ENCODE results near the gene KAT6B.

KAT6B gene

DNA sequence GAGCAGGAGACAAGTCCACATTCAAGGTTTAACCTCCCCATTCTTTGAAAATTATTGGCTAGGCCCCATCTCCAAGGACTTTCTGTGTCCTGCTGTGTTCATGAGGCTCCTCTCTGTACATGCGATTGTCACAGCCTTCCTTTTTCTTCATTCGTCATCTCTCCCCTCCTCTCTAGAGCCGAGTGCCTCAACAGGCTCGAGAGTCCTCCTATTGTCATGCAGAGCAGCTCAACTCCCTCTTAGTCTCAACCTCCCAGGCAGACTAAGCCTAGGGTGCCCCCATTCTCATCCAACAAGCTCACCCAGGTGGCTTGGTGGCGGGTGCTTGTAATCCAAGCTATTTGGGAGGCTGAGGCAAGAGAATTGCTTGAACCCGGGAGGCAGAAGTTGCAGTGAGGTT lies 249.9 kb downstream of the KAT6B start:
- DNase-seq (ENCODE audit: low read depth), result no peak
- H3K4me3 ChIP-seq (ENCODE audit: low read depth, low read length), result no peak overlapping the region
- TF ChIP-seq, protein P1, sequence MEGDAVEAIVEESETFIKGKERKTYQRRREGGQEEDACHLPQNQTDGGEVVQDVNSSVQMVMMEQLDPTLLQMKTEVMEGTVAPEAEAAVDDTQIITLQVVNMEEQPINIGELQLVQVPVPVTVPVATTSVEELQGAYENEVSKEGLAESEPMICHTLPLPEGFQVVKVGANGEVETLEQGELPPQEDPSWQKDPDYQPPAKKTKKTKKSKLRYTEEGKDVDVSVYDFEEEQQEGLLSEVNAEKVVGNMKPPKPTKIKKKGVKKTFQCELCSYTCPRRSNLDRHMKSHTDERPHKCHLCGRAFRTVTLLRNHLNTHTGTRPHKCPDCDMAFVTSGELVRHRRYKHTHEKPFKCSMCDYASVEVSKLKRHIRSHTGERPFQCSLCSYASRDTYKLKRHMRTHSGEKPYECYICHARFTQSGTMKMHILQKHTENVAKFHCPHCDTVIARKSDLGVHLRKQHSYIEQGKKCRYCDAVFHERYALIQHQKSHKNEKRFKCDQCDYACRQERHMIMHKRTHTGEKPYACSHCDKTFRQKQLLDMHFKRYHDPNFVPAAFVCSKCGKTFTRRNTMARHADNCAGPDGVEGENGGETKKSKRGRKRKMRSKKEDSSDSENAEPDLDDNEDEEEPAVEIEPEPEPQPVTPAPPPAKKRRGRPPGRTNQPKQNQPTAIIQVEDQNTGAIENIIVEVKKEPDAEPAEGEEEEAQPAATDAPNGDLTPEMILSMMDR (conservative IDR thresholded peaks at IDR 0.05; ENCODE audit: low read depth, low read length), result no peak

DNA sequence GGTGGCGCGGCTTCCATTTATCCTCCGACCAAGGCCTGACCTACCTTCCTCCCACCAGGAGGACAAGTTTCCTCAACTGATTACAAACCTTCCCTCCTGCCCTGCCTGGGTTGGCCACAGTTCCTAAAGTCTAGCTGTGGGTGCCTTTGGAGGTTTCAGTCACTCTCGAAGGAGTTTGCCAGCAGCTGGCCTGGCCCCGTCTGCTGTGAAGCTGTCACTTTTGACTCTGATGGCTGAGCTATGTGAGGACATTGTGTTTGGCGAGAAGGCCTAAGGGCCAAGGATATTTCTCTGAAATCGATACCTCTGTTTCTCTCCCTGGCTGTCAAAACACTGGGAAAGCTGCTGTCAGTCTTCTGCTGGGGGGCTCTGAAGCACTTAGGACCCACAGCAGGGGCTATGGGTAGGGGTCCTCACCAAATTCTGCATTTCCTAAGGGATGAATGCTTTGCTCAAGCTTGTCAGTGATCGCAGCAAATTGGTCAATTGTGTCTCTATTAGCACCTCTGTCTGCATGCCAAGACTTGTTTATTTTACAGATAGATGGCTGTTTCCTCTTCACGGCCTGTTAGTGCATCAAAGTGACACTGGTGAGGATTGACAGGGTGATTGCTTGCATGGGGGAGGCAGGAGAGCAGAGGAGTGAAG lies 253.2 kb downstream of the KAT6B start:
- no peak for DNase-seq (ENCODE audit: low read depth)
- TF ChIP-seq, protein P1 (conservative IDR thresholded peaks at IDR 0.05; ENCODE audit: low read depth, low read length), result no peak
- H3K4me3 ChIP-seq (ENCODE audit: low read depth, low read length), result no peak overlapping the region

DNA sequence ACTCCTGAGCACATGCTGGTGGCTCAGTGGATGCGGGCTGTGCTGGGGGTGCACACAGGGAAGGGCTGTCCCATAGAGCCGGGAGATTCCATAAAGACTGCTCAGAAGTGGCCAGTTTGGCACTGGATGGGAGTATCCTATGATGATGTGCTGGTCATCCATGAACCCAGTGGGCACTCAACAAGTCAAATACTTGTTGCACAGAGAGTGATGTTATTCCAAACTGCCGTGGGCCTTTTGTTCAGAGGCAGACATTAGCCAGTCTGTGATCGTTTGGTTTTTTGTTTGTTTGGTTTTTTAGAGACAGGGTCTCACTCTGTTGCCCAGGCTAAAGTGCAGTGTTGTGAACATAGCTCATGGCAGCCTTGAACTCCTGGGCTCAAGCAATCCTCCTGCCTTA lies 254.2 kb downstream of the KAT6B start:
- TF ChIP-seq, protein P1 (conservative IDR thresholded peaks at IDR 0.05; ENCODE audit: low read depth, low read length), result no peak
- no peak for DNase-seq (ENCODE audit: low read depth)
- H3K4me3 ChIP-seq (ENCODE audit: low read depth, low read length), result no peak overlapping the region

DNA sequence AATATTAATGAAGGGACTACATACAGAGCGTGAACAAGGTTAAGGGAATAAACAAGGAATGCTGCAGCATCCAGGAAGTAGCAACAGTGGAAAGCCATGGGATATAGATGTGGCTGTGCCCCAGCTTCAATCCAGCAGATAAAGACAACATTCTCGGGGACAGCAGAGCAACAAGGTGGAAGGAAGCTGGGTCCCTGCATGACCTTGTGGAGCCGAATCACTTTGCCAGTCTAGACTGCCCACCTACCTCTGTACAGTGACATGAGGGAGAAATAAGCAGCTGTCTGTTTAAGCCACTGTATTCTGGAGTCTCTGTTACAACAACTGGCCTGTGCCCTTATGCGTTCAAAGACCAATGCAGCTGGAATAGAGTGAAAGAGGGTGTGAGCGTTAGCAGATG lies 255.0 kb downstream of the KAT6B start:
- TF ChIP-seq, protein P1 (conservative IDR thresholded peaks at IDR 0.05; ENCODE audit: low read depth, low read length), result no peak
- no peak for DNase-seq (ENCODE audit: low read depth)
- no peak overlapping the region for H3K4me3 ChIP-seq (ENCODE audit: low read depth, low read length)

Data from choroid plexus epithelial cell (primary cell).